ENCODE measurements around the gene WNT3A. TPM values are rescaled to one million over a fixed set of nuclear protein-coding genes. Genes with fewer than 3 reads are reported as not detected.

Gene WNT3A
- total RNA-seq, 2 experiments from 2014 or later = not detected

GRCh38 chr1:228044961-228045360, 38.2 kb downstream of the WNT3A start:
- H3K4me1 Mint-ChIP-seq = no peaks in the 10 kb centered on the region
- H3K27ac Mint-ChIP-seq = no peak overlapping the region
- H3K4me3 Mint-ChIP-seq = no peak overlapping the region
- DNase-seq = no peak
- no peaks in the 10 kb centered on the region for H3K36me3 Mint-ChIP-seq
- no peaks in the 10 kb centered on the region for H3K9me3 Mint-ChIP-seq
- peaks cover 6% of the 10 kb centered on the region for H3K27me3 Mint-ChIP-seq

- Mint-ChIP-seq H3K27me3 (peaks cover 2% of the 10 kb centered on the region), H3K4me1 (no peaks in the 10 kb centered on the region), H3K36me3 (no peaks in the 10 kb centered on the region), H3K27ac (no peak overlapping the region), H3K4me3 (no peak overlapping the region), H3K9me3 (no peaks in the 10 kb centered on the region)
- no peak for DNase-seq
Measured at GRCh38 chr1:228045405-228045804, 38.6 kb downstream of the WNT3A start.

GRCh38 chr1:228045871-228046270, 39.1 kb downstream of the WNT3A start:
- Mint-ChIP-seq H3K9me3 (no peaks in the 10 kb centered on the region), H3K4me1 (no peaks in the 10 kb centered on the region), H3K4me3 (no peak overlapping the region), H3K36me3 (no peaks in the 10 kb centered on the region), H3K27me3 (no peaks in the 10 kb centered on the region), H3K27ac (no peak overlapping the region)
- no peak for DNase-seq

GRCh38 chr1:228046421-228047182, 39.8 kb downstream of the WNT3A start:
- no peak overlapping the region for H3K27ac Mint-ChIP-seq
- H3K9me3 Mint-ChIP-seq = no peaks in the 10 kb centered on the region
- H3K4me1 Mint-ChIP-seq = no peaks in the 10 kb centered on the region
- no peak overlapping the region for H3K4me3 Mint-ChIP-seq
- no peak for DNase-seq
- H3K27me3 Mint-ChIP-seq = peaks cover 2% of the 10 kb centered on the region
- no peaks in the 10 kb centered on the region for H3K36me3 Mint-ChIP-seq

- Mint-ChIP-seq H3K4me1 (no peaks in the 10 kb centered on the region), H3K4me3 (no peak overlapping the region), H3K9me3 (no peaks in the 10 kb centered on the region), H3K27me3 (peaks cover 5% of the 10 kb centered on the region), H3K27ac (no peak overlapping the region), H3K36me3 (no peaks in the 10 kb centered on the region)
- DNase-seq = no peak
Measured at GRCh38 chr1:228047183-228047466, 40.3 kb downstream of the WNT3A start.

- Mint-ChIP-seq H3K9me3 (no peaks in the 10 kb centered on the region), H3K4me1 (no peaks in the 10 kb centered on the region), H3K27me3 (peaks cover 10% of the 10 kb centered on the region), H3K4me3 (no peak overlapping the region), H3K27ac (no peak overlapping the region), H3K36me3 (no peaks in the 10 kb centered on the region)
- no peak for DNase-seq
Measured at GRCh38 chr1:228048120-228048519, 41.3 kb downstream of the WNT3A start.

GRCh38 chr1:228048659-228049298, 42.0 kb downstream of the WNT3A start:
- Mint-ChIP-seq H3K9me3 (no peaks in the 10 kb centered on the region), H3K36me3 (no peaks in the 10 kb centered on the region), H3K4me1 (no peaks in the 10 kb centered on the region)

GRCh38 chr1:228050571-228051231, 43.9 kb downstream of the WNT3A start:
- no peak overlapping the region for H3K27ac Mint-ChIP-seq

More at GRCh38 chr1:228048659-228049298, 42.0 kb downstream of the WNT3A start:
- no peak overlapping the region for H3K4me3 Mint-ChIP-seq
- no peak for DNase-seq
- peaks cover 15% of the 10 kb centered on the region for H3K27me3 Mint-ChIP-seq
- no peak overlapping the region for H3K27ac Mint-ChIP-seq

GRCh38 chr1:228058172-228058948, 51.6 kb downstream of the WNT3A start:
- Mint-ChIP-seq H3K4me3 (no peak overlapping the region), H3K27me3 (peaks cover 71% of the 10 kb centered on the region), H3K27ac (no peak overlapping the region), H3K4me1 (peaks cover 10% of the 10 kb centered on the region), H3K9me3 (peaks cover 2% of the 10 kb centered on the region), H3K36me3 (no peaks in the 10 kb centered on the region)
- DNase-seq = no peak

More at GRCh38 chr1:228050571-228051231, 43.9 kb downstream of the WNT3A start:
- no peaks in the 10 kb centered on the region for H3K36me3 Mint-ChIP-seq
- H3K27me3 Mint-ChIP-seq = peaks cover 24% of the 10 kb centered on the region
- H3K4me3 Mint-ChIP-seq = no peak overlapping the region
- H3K9me3 Mint-ChIP-seq = peaks cover 2% of the 10 kb centered on the region
- H3K4me1 Mint-ChIP-seq = no peaks in the 10 kb centered on the region
- no peak for DNase-seq

GRCh38 chr1:228058949-228059633, 52.3 kb downstream of the WNT3A start:
- Mint-ChIP-seq H3K9me3 (peaks cover 2% of the 10 kb centered on the region), H3K36me3 (no peaks in the 10 kb centered on the region), H3K4me3 (no peak overlapping the region), H3K27ac (no peak overlapping the region), H3K27me3 (peaks cover 67% of the 10 kb centered on the region), H3K4me1 (peaks cover 10% of the 10 kb centered on the region)
- DNase-seq = peak; percentile 45

GRCh38 chr1:228059634-228060457, 53.0 kb downstream of the WNT3A start:
- H3K27me3 Mint-ChIP-seq = peaks cover 62% of the 10 kb centered on the region
- peaks cover 10% of the 10 kb centered on the region for H3K4me1 Mint-ChIP-seq
- peak overlapping the region; percentile 63 for H3K4me3 Mint-ChIP-seq
- no peak overlapping the region for H3K27ac Mint-ChIP-seq
- DNase-seq = peak; percentile 77
- H3K36me3 Mint-ChIP-seq = no peaks in the 10 kb centered on the region
- no peaks in the 10 kb centered on the region for H3K9me3 Mint-ChIP-seq

- H3K9me3 Mint-ChIP-seq = no peaks in the 10 kb centered on the region
- no peaks in the 10 kb centered on the region for H3K36me3 Mint-ChIP-seq
- no peak overlapping the region for H3K27ac Mint-ChIP-seq
- peaks cover 59% of the 10 kb centered on the region for H3K27me3 Mint-ChIP-seq
- H3K4me3 Mint-ChIP-seq = peak overlapping the region; percentile 45
- DNase-seq = no peak
- H3K4me1 Mint-ChIP-seq = peaks cover 10% of the 10 kb centered on the region
Measured at GRCh38 chr1:228060458-228061190, 53.8 kb downstream of the WNT3A start.

GRCh38 chr1:228061411-228062084, 54.8 kb downstream of the WNT3A start:
- Mint-ChIP-seq H3K36me3 (no peaks in the 10 kb centered on the region), H3K9me3 (no peaks in the 10 kb centered on the region), H3K27ac (no peak overlapping the region), H3K27me3 (peaks cover 54% of the 10 kb centered on the region), H3K4me3 (no peak overlapping the region), H3K4me1 (peaks cover 10% of the 10 kb centered on the region)
- no peak for DNase-seq

Data from activated naive CD8-positive, alpha-beta T cell treated with anti-CD3 and anti-CD28 coated beads for 36 hours (primary cell).